ENCODE measurements around the gene TMCC1. TPM values are rescaled to one million over a fixed set of nuclear protein-coding genes. Genes with fewer than 3 reads are reported as not detected.

TMCC1 gene
- total and polyA plus RNA-seq, 2 donors (not counting 3 experiments of a cell fraction or from before 2014, with no cell fraction given), result 17.4 to 38.4 TPM

GRCh38 chr3:129793942-129794310 lies 99.6 kb downstream of the TMCC1 start:
- H3K9me3 ChIP-seq (replicated peaks; ENCODE audit: control insufficient read depth, insufficient read depth, low read length), result no peaks in the 10 kb centered on the region
- H3K36me3 ChIP-seq (ENCODE audit: control insufficient read depth in 2 of 2, extremely low read depth in 1 of 2, insufficient read depth in 2 of 2, low read length in 2 of 2), result no peaks in the 10 kb centered on the region
- peak overlapping the region; percentile 82 for H3K27ac ChIP-seq (ENCODE audit: insufficient read depth, low read depth, low read length)
- H4K20me1 ChIP-seq (replicated peaks; ENCODE audit: control insufficient read depth, extremely low read depth, insufficient read depth, low read length), result peaks cover 2% of the 10 kb centered on the region
- H2AFZ ChIP-seq (ENCODE audit: low read depth, low read length), result peak overlapping the region; percentile 69
- H3K4me3 ChIP-seq (replicated peaks in 1 of 3; ENCODE audit: insufficient read depth in 1 of 3, low read depth in 1 of 3, low read length in 3 of 3), result peak overlapping the region; percentile 19 to 85 (median 62)
- peaks cover 32% of the 10 kb centered on the region for H3K4me1 ChIP-seq (ENCODE audit: control insufficient read depth, extremely low read depth, insufficient read depth, low read length)
- TSS peak; percentile 65 for BruUV-seq (replicated peaks)
- H3K9me1 ChIP-seq (replicated peaks; ENCODE audit: control insufficient read depth, extremely low read depth, insufficient read depth, low read length), result no peaks in the 10 kb centered on the region
- peaks cover 10% of the 10 kb centered on the region for H3K79me2 ChIP-seq (ENCODE audit: control insufficient read depth, insufficient read depth, low read length)
- peak overlapping the region; percentile 87 for H3K9ac ChIP-seq (replicated peaks; ENCODE audit: extremely low read depth, insufficient read depth, low read length)
- TF ChIP-seq, protein P1, sequence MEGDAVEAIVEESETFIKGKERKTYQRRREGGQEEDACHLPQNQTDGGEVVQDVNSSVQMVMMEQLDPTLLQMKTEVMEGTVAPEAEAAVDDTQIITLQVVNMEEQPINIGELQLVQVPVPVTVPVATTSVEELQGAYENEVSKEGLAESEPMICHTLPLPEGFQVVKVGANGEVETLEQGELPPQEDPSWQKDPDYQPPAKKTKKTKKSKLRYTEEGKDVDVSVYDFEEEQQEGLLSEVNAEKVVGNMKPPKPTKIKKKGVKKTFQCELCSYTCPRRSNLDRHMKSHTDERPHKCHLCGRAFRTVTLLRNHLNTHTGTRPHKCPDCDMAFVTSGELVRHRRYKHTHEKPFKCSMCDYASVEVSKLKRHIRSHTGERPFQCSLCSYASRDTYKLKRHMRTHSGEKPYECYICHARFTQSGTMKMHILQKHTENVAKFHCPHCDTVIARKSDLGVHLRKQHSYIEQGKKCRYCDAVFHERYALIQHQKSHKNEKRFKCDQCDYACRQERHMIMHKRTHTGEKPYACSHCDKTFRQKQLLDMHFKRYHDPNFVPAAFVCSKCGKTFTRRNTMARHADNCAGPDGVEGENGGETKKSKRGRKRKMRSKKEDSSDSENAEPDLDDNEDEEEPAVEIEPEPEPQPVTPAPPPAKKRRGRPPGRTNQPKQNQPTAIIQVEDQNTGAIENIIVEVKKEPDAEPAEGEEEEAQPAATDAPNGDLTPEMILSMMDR (IDR thresholded peaks at IDR 0.05; ENCODE audit: extremely low read depth in 1 of 2, insufficient read depth in 1 of 2, low read depth in 1 of 2, low read length in 2 of 2), result no peak
- TF ChIP-seq EZH2 (IDR thresholded peaks at IDR 0.05; ENCODE audit: borderline replicate concordance, low read depth, low read length, severe bottlenecking), result no peak
- H3K27me3 ChIP-seq (ENCODE audit: control insufficient read depth in 2 of 2, insufficient read depth in 2 of 2, low read length in 2 of 2), result no peaks in the 10 kb centered on the region
- peak overlapping the region; percentile 99 for H3K4me2 ChIP-seq (ENCODE audit: insufficient read depth, low read length)
- DNase-seq (ENCODE audit: low read depth, low spot score), result peak; percentile 55
- intact Hi-C loops (cut with micrococcal nuclease) (loop anchor here (2.0 to 10.0 kb wide), 2 partner anchors 15 to 139 kb away; no protein-coding TSS in a partner anchor), dilution Hi-C loops (cut with MboI; ENCODE audit: extremely low pct_ligation_motif_present, low sequenced_read_pairs) (no loop called here)
- ChIA-PET POLR2A (interaction anchor here (0.5 kb wide), 1 partner anchor 18 kb away, joined by 4 read pairs; no protein-coding TSS in a partner anchor), CTCF (interaction anchor here (0.9 to 2.0 kb wide), 8 partner anchors 13 to 312 kb away, joined by 3 to 10 read pairs (median 4); no protein-coding TSS in a partner anchor)
- peak; percentile 15 for FAIRE-seq

- H2AFZ ChIP-seq (ENCODE audit: low read depth, low read length), result no peak overlapping the region
- intact Hi-C loops (cut with micrococcal nuclease), result loop anchor here (10.0 kb wide), 1 partner anchor 139 kb away; no protein-coding TSS in a partner anchor
- H3K9me3 ChIP-seq (replicated peaks; ENCODE audit: control insufficient read depth, insufficient read depth, low read length), result no peaks in the 10 kb centered on the region
- POLR2A ChIA-PET, result no interaction called here
- TF ChIP-seq, protein P2, sequence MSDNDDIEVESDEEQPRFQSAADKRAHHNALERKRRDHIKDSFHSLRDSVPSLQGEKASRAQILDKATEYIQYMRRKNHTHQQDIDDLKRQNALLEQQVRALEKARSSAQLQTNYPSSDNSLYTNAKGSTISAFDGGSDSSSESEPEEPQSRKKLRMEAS (IDR thresholded peaks at IDR 0.05; ENCODE audit: insufficient read depth, insufficient read length), result no peak
- TF ChIP-seq JUN (IDR thresholded peaks at IDR 0.05; ENCODE audit: borderline replicate concordance, insufficient read depth, insufficient read length, low read depth) (no peak), EZH2 (IDR thresholded peaks at IDR 0.05; ENCODE audit: borderline replicate concordance, low read depth, low read length, severe bottlenecking) (no peak), MYC (IDR thresholded peaks at IDR 0.05; ENCODE audit: low read depth, low read length) (no peak), POLR2A (IDR thresholded peaks at IDR 0.05; ENCODE audit: low read depth, low read length) (no peak), GATA2 (IDR thresholded peaks at IDR 0.05; ENCODE audit: insufficient read depth, insufficient read length, low read depth, low read length) (no peak), FOS (IDR thresholded peaks at IDR 0.05; ENCODE audit: borderline replicate concordance, insufficient read depth, low read length) (no peak), POLR2AphosphoS5 (IDR thresholded peaks at IDR 0.05; ENCODE audit: insufficient read depth, low read depth, low read length) (no peak)
- TF ChIP-seq, protein P1 (IDR thresholded peaks at IDR 0.05; ENCODE audit: extremely low read depth in 1 of 2, insufficient read depth in 1 of 2, low read depth in 1 of 2, low read length in 2 of 2), result no peak
- CTCF ChIA-PET, result interaction anchor here (1.3 to 2.0 kb wide), 7 partner anchors 16 to 312 kb away, joined by 3 to 10 read pairs (median 5); no protein-coding TSS in a partner anchor
- peak overlapping the region; percentile 87 for H3K9ac ChIP-seq (replicated peaks; ENCODE audit: extremely low read depth, insufficient read depth, low read length)
- H3K4me3 ChIP-seq (replicated peaks in 1 of 3; ENCODE audit: insufficient read depth in 1 of 3, low read depth in 1 of 3, low read length in 3 of 3), result peak overlapping the region in 1 of 3 experiments; percentile 85
- peaks cover 11% of the 10 kb centered on the region for H3K79me2 ChIP-seq (ENCODE audit: control insufficient read depth, insufficient read depth, low read length)
- DNase-seq (ENCODE audit: low read depth, low spot score) (peak; percentile 17), FAIRE-seq (no peak)
- peak overlapping the region; percentile 10 for H3K27ac ChIP-seq (ENCODE audit: insufficient read depth, low read depth, low read length)
- no TSS peak for BruUV-seq (replicated peaks)
- H3K4me2 ChIP-seq (ENCODE audit: insufficient read depth, low read length), result peak overlapping the region; percentile 99
- H3K27me3 ChIP-seq (ENCODE audit: control insufficient read depth in 2 of 2, insufficient read depth in 2 of 2, low read length in 2 of 2), result no peaks in the 10 kb centered on the region
- peaks cover 32% of the 10 kb centered on the region for H3K4me1 ChIP-seq (ENCODE audit: control insufficient read depth, extremely low read depth, insufficient read depth, low read length)
- dilution Hi-C loops (cut with MboI; ENCODE audit: extremely low pct_ligation_motif_present, low sequenced_read_pairs), result no loop called here
- H3K9me1 ChIP-seq (replicated peaks; ENCODE audit: control insufficient read depth, extremely low read depth, insufficient read depth, low read length), result no peaks in the 10 kb centered on the region
- H3K36me3 ChIP-seq (ENCODE audit: control insufficient read depth in 2 of 2, extremely low read depth in 1 of 2, insufficient read depth in 2 of 2, low read length in 2 of 2), result no peaks in the 10 kb centered on the region
- peaks cover 2% of the 10 kb centered on the region for H4K20me1 ChIP-seq (replicated peaks; ENCODE audit: control insufficient read depth, extremely low read depth, insufficient read depth, low read length)
Measured at GRCh38 chr3:129793319-129793718, 100.2 kb downstream of the TMCC1 start.
